Measurements from ENCODE around the gene CNGB1.
"Not testable (repeated sequence)": the region's sequence is repeated elsewhere in the genome, so short reads cannot be mapped to it uniquely, and the experiment has no call there.

CNGB1 gene

DNA sequence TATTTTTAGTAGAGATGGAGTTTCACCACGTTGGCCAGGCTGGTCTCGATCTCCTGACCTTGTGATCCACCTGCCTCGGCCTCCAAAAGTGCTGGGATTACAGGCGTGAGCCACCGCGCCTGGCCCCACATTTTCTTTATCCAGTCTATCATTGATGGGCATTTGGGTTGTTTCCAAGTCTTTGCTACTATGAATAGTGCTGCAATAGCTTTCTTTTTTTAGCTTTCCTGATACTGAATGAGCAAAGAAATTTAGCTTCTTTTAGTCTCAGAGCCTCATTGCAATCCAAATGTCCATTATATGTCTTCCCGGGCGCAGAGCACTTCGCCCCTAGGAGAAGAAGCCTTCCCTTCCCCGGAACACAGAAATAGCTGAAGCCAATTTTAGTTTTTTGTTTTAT lies 112.9 kb downstream of the CNGB1 start:
- not testable (repeated sequence) for DNase-seq (ENCODE audit: low read depth)

DNA sequence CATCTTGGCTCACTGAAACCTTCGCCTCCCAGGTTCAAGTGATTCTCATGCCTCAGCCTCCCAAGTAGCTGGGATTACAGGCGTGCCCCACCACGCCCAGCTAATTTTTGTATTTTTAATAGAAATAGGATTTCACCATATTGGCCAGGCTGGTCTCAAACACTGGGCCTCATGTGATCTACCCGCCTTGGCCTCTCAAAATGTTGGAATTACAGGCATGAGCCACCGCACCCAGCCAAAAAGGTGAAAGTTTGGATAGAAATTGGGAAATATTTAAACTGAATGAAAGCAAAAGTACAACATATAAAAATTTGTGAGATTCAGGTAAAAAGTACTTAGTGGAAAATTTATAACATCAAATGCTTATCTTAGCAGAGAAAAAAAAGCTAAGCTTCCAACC lies 115.7 kb downstream of the CNGB1 start:
- no peak for DNase-seq (ENCODE audit: low read depth)

DNA sequence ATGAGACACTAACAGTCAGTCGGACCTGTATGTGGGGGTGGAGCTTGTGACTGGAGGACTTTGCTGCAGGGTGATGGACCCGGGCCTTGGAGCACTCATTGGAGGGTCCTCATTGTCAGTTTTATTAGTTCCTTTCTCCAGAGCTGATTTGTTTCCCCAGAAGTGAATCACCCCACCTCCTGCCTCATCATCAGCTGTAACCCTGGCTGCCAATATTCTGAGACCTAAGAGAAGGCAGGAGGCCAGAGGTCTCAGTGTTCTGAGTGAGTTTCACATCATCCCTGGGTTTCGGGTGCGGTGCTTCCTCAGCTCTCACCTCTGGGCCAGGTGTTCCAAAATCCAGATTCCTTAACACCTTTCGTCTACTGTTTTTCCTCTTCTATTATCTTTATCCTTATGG lies 118.7 kb downstream of the CNGB1 start:
- no peak for DNase-seq (ENCODE audit: low read depth)

- DNase-seq (ENCODE audit: low read depth) = no peak
Observed at GRCh38 chr16:57848181-57848580, 122.7 kb downstream of the CNGB1 start.

DNA sequence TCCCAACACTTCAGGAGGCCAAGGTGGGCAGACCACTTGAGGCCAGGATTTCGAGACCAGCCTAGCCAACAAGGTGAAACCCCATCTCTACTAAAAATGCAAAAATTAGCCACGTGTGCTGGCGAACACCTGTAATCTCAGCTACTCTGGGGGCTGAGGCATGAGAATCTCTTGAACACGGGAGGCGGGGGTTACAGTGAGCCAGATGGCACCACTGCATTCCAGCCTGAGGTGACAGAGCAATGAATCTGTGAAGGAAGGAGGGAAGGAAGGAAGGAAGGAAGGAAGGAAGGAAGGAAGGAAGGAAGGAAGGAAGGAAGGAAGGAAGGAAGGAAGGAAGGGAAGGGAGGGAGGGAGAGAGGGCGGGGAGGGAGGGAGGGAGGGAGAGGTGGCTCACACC lies 124.0 kb downstream of the CNGB1 start:
- not testable (repeated sequence) for DNase-seq (ENCODE audit: low read depth)

- no peak for DNase-seq (ENCODE audit: low read depth)
Observed at GRCh38 chr16:57846078-57846697, 124.7 kb downstream of the CNGB1 start.

- no peak for DNase-seq (ENCODE audit: low read depth)
Observed at GRCh38 chr16:57845115-57845514, 125.8 kb downstream of the CNGB1 start.

- DNase-seq (ENCODE audit: low read depth) = no peak
Observed at GRCh38 chr16:57844416-57845030, 126.4 kb downstream of the CNGB1 start.

- DNase-seq (ENCODE audit: low read depth) = no peak
Observed at GRCh38 chr16:57843400-57843799, 127.5 kb downstream of the CNGB1 start.

- no peak for DNase-seq (ENCODE audit: low read depth)
Observed at GRCh38 chr16:57842601-57843000, 128.3 kb downstream of the CNGB1 start.

GRCh38 chr16:57840833-57841232 lies 130.1 kb downstream of the CNGB1 start:
- no peak for DNase-seq (ENCODE audit: low read depth)

DNA sequence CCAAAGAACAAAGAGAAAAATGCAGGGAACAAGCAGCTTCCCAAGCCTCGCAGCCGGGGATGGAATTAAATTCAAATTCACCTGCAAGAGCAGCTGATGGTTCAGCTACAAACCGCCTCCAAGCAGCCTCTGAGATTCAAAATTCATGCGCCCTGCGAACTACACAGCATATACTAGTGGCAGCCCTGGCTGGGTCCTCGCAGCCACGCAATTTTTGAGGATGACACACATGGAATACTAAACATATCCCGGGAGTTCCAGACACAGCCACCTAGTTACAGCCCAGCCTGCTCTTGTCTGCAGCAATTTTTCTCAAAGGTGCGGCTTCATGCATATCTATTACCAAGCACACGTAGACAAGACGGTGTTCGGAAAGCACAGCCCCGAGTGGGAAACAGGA lies 132.8 kb downstream of the CNGB1 start:
- DNase-seq (ENCODE audit: low read depth) = no peak

GRCh38 chr16:57837305-57838125 lies 133.4 kb downstream of the CNGB1 start:
- no peak for DNase-seq (ENCODE audit: low read depth)

DNA sequence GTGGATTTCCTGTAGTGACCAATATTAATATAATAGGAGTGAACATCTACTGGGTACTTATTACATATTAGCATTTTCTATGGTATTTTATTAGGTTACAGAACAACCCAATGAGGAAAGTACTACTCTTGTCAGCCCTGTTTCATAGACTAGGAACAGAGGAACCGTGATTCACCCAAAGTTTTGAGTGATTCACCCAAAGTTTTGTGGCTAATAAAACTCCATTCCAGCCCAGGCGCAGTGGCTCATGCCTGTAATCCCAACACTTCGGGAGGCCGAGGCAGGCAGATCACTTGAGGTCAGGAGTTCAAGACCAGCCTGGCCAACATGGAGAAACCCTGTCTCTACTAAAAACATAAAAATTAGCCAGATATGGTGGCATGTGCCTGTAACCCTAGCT lies 135.5 kb downstream of the CNGB1 start:
- DNase-seq (ENCODE audit: low read depth) = not testable (repeated sequence)

DNA sequence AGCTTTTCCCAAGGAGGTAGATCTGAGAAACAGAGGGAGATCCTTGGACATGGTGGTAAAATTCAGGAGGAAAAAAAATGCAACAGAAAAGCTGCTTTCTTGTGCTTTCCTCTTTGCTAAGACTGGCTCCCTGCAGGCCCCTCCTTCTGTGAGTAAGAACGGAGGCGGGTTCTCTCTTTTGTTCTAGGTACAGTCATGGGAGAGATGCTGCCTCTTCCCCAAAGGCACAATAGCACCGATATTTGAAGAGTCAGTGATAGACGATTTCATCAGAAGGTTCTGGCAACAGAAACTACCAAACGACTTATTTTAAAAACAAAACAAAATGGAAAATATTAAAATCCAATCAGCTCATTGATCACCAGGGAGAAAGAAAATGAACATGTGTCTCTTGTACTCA lies 136.0 kb downstream of the CNGB1 start:
- no peak for DNase-seq (ENCODE audit: low read depth)
